H1 (cell line): ENCODE data around the gene ATOH8. TPM values are rescaled to one million over a fixed set of nuclear protein-coding genes. Genes with fewer than 3 reads are reported as not detected.

Experiments
- CHD7 ChIP-seq: fragments of 300-600 bp; sonication (generic); IDR thresholded peaks from 2 replicates; pipeline ENCODE4 v1.7.1; 2012; ENCODE audit warnings: low read length, moderate library complexity, mild to moderate bottlenecking, inconsistent platforms; ENCODE audit not compliant: insufficient replicate concordance
- JUN ChIP-seq: IDR thresholded peaks from 2 replicates; pipeline ENCODE4 v1.6.1; 2011; ENCODE audit warnings: low read depth, mild to moderate bottlenecking, improper control_type of control experiment, low read length
- NRF1 ChIP-seq: IDR thresholded peaks from 2 replicates; pipeline ENCODE4 v1.6.1; 2011; ENCODE audit warnings: mild to moderate bottlenecking, low read depth, low read length, improper control_type of control experiment
- PHF8 ChIP-seq: fragments of 200-600 bp; sonication (generic); conservative IDR thresholded peaks from 2 replicates; pipeline ENCODE4 v1.7.1; 2012; ENCODE audit warnings: low read depth, mild to moderate bottlenecking, inconsistent platforms, low read length, moderate library complexity
- RFX5 ChIP-seq: IDR thresholded peaks from 2 replicates; pipeline ENCODE4 v1.6.1; 2011; ENCODE audit warnings: low read depth, low read length, improper control_type of control experiment, borderline replicate concordance
- SRF ChIP-seq: IDR thresholded peaks from 2 replicates; pipeline ENCODE4 v1.6.1; 2011; ENCODE audit warnings: mild to moderate bottlenecking, low read depth, low read length, moderate library complexity
- polyA plus RNA-seq, 7 experiments: library from polyadenylated mRNA; depleted of rRNA in 3 of 7; stranded (reverse) in 5 of 7; unstranded in 2 of 7; fragments of >200 nt in 5 of 7; fragments of 200-250 nt in 2 of 7; gene quantifications; 1 replicate in 5 of 7; 2 replicates in 1 of 7; 4 replicates in 1 of 7; pipeline versions ENCODE4 v1.2.1 to v1.2.3, GENCODE V29; 2011 to 2013; ENCODE audit warnings: missing spikeins in 2 of 7, mixed read lengths in 2 of 7
- total RNA-seq: library from RNA; stranded (reverse); fragmentation: NEBNext Ultra II Directional; extraction: Animal tissue kit (Norgen Biotek cat#: 25700); gene quantifications from 2 replicates; pipeline ENCODE4 v1.2.1, GENCODE V29; 2021
- TF ChIP-seq, protein P1 (sequence below): IDR thresholded peaks from 2 replicates; pipeline ENCODE4 v1.6.1; 2011; ENCODE audit warnings: low read depth, mild to moderate bottlenecking, low read length; ENCODE audit not compliant: insufficient read depth

The ATOH8 gene
- total and polyA plus RNA-seq, 2 of the 8 experiments (the other 6 are each of a cell fraction or from before 2014, with no cell fraction given) = 0.50 to 0.53 TPM

DNA sequence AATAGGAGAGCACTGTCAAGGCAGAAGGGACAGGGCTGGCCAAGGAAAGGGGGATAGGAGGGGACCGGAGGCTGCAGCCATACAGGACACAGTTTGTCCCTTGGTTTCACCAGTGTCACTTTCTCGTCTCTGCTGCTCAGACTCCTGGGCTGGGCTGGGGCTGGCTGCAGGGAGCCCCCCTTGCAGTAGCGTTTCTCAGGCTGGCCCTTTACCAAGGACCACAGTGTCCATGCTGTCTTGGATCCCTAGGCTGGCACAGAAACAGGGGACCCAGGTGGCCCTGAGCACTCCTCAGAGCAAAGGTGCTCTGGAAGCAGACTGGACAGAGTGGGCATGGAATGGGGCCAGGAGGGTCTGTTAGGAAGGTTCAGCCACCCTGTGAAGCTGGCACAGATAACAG is 34.8 kb downstream of the ATOH8 start (continued):
- TF ChIP-seq CHD7 = no peak
- no peak for TF ChIP-seq PHF8
- no peak for TF ChIP-seq JUN
- no peak for TF ChIP-seq RFX5
- TF ChIP-seq, protein P1, sequence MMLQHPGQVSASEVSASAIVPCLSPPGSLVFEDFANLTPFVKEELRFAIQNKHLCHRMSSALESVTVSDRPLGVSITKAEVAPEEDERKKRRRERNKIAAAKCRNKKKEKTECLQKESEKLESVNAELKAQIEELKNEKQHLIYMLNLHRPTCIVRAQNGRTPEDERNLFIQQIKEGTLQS = no peak
- no peak for TF ChIP-seq NRF1
- no peak for TF ChIP-seq SRF
